Transverse colon (tissue), 4 donors: Measurements from ENCODE around the gene CMTM7.

ENCODE experiments used
- POLR2A ChIP-seq: fragments of 450-650 bp; IDR thresholded peaks from one replicate; pipeline ENCODE4 v1.6.1; 2016; ENCODE audit warnings: antibody characterized with exemption, mild to moderate bottlenecking, moderate library complexity
- POLR2AphosphoS5 ChIP-seq, 3 donors: sonication (generic); formaldehyde crosslinking; IDR thresholded peaks; one replicate each; pipeline ENCODE4 v1.6.1; 2016; ENCODE audit warnings: antibody characterized with exemption in 3 of 3
- TF ChIP-seq, protein P1 (sequence below), 5 experiments: fragments of 200-600 bp in 3 of 5; fragments of 450-650 bp in 2 of 5; sonication (generic) in 3 of 5; IDR thresholded peaks; 1 replicate in 2 of 5; 2 replicates in 3 of 5; pipeline ENCODE4 v1.5.1; 2016 to 2017; ENCODE audit warnings: antibody characterized with exemption in 5 of 5, inconsistent platforms in 3 of 5, mild to moderate bottlenecking in 2 of 5, moderate library complexity in 1 of 5

DNA sequence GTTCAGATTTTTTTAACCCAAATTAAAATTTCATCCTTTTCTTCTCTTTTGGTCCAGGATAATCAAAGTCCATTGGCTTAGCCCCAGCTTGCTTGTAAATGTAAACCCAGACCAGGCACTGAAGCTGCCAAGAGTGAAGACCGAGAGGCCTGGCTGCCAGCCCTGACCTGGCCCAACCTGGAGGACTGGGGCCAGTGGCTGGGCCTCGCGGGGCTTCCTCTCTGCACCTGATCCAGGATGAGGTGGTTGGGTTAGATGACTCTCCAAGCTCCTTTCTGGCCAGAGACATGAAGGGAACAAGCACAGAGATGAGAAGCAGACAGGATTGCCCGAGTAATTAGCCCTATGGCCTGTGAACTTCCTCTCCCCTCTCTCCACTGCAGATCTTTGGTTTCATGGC is 60.4 kb downstream of the CMTM7 start:
- TF ChIP-seq, protein P1, sequence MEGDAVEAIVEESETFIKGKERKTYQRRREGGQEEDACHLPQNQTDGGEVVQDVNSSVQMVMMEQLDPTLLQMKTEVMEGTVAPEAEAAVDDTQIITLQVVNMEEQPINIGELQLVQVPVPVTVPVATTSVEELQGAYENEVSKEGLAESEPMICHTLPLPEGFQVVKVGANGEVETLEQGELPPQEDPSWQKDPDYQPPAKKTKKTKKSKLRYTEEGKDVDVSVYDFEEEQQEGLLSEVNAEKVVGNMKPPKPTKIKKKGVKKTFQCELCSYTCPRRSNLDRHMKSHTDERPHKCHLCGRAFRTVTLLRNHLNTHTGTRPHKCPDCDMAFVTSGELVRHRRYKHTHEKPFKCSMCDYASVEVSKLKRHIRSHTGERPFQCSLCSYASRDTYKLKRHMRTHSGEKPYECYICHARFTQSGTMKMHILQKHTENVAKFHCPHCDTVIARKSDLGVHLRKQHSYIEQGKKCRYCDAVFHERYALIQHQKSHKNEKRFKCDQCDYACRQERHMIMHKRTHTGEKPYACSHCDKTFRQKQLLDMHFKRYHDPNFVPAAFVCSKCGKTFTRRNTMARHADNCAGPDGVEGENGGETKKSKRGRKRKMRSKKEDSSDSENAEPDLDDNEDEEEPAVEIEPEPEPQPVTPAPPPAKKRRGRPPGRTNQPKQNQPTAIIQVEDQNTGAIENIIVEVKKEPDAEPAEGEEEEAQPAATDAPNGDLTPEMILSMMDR (IDR thresholded peaks at IDR 0.05): no peak
- TF ChIP-seq POLR2AphosphoS5 (IDR thresholded peaks at IDR 0.05) (no peak), POLR2A (no peak)
